Transverse colon (tissue), 3 donors: ENCODE data around the gene DPP10.

Experiments used
- EP300 ChIP-seq: sonication (generic); formaldehyde crosslinking; IDR thresholded peaks from one replicate; pipeline ENCODE4 v1.6.1; 2017; ENCODE audit warnings: antibody characterized with exemption, low read depth
- POLR2A ChIP-seq: fragments of 450-650 bp; IDR thresholded peaks from one replicate; pipeline ENCODE4 v1.6.1; 2016; ENCODE audit warnings: antibody characterized with exemption, mild to moderate bottlenecking, moderate library complexity
- TF ChIP-seq, protein P1 (sequence below), 5 experiments: fragments of 200-600 bp in 3 of 5; fragments of 450-650 bp in 2 of 5; sonication (generic) in 3 of 5; IDR thresholded peaks; 1 replicate in 2 of 5; 2 replicates in 3 of 5; pipeline ENCODE4 v1.5.1; 2016 to 2017; ENCODE audit warnings: antibody characterized with exemption in 5 of 5, inconsistent platforms in 3 of 5, mild to moderate bottlenecking in 2 of 5, moderate library complexity in 1 of 5

DNA sequence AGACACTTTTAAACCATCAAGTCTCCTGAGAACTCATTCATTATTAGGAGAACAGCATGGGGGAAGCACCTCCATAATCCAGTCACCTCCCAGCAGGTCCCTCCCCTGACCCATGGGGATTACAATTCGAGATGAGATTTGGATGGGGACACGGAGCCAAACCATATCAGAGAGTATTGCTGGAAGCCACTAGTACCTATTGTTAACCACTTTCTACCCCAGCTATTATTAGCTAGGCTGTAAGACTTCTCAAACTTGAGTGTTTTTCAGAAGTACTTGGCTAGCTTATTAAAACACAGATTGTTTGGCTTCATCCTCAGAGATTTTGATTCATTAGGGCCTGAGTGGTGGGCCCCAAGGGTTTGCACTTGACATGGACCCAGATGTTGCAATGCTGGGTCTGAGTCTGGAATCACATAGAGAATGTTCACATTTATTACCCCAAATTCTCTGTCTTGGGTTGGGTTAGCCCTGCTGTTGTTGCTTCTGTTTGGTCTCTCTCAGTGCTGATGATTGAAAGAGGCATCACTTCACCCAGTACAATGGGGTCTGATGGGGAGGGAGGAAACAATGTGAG lies 506.9 kb downstream of the DPP10 start:
- TF ChIP-seq POLR2A (no peak), EP300 (no peak)
- TF ChIP-seq, protein P1, sequence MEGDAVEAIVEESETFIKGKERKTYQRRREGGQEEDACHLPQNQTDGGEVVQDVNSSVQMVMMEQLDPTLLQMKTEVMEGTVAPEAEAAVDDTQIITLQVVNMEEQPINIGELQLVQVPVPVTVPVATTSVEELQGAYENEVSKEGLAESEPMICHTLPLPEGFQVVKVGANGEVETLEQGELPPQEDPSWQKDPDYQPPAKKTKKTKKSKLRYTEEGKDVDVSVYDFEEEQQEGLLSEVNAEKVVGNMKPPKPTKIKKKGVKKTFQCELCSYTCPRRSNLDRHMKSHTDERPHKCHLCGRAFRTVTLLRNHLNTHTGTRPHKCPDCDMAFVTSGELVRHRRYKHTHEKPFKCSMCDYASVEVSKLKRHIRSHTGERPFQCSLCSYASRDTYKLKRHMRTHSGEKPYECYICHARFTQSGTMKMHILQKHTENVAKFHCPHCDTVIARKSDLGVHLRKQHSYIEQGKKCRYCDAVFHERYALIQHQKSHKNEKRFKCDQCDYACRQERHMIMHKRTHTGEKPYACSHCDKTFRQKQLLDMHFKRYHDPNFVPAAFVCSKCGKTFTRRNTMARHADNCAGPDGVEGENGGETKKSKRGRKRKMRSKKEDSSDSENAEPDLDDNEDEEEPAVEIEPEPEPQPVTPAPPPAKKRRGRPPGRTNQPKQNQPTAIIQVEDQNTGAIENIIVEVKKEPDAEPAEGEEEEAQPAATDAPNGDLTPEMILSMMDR (IDR thresholded peaks at IDR 0.05): no peak
